ENCODE measurements around the gene SLC2A3.

GRCh38 chr12:7907009-7907408 is 29.0 kb downstream of the SLC2A3 start:
- TF ChIP-seq, protein P1, sequence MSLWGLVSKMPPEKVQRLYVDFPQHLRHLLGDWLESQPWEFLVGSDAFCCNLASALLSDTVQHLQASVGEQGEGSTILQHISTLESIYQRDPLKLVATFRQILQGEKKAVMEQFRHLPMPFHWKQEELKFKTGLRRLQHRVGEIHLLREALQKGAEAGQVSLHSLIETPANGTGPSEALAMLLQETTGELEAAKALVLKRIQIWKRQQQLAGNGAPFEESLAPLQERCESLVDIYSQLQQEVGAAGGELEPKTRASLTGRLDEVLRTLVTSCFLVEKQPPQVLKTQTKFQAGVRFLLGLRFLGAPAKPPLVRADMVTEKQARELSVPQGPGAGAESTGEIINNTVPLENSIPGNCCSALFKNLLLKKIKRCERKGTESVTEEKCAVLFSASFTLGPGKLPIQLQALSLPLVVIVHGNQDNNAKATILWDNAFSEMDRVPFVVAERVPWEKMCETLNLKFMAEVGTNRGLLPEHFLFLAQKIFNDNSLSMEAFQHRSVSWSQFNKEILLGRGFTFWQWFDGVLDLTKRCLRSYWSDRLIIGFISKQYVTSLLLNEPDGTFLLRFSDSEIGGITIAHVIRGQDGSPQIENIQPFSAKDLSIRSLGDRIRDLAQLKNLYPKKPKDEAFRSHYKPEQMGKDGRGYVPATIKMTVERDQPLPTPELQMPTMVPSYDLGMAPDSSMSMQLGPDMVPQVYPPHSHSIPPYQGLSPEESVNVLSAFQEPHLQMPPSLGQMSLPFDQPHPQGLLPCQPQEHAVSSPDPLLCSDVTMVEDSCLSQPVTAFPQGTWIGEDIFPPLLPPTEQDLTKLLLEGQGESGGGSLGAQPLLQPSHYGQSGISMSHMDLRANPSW (CRISPR knock-in tag; conservative IDR thresholded peaks at IDR 0.05; ENCODE audit: low read depth) = no peak
- no peak for TF ChIP-seq PRRX2 (CRISPR knock-in tag; IDR thresholded peaks at IDR 0.05)
- TF ChIP-seq, protein P2, sequence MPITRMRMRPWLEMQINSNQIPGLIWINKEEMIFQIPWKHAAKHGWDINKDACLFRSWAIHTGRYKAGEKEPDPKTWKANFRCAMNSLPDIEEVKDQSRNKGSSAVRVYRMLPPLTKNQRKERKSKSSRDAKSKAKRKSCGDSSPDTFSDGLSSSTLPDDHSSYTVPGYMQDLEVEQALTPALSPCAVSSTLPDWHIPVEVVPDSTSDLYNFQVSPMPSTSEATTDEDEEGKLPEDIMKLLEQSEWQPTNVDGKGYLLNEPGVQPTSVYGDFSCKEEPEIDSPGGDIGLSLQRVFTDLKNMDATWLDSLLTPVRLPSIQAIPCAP (CRISPR knock-in tag; IDR thresholded peaks at IDR 0.05) = no peak
- TF ChIP-seq MAX (CRISPR knock-in tag; IDR thresholded peaks at IDR 0.05) = no peak
- no peak for TF ChIP-seq CTCF (IDR thresholded peaks at IDR 0.05)
- TF ChIP-seq, protein P3, sequence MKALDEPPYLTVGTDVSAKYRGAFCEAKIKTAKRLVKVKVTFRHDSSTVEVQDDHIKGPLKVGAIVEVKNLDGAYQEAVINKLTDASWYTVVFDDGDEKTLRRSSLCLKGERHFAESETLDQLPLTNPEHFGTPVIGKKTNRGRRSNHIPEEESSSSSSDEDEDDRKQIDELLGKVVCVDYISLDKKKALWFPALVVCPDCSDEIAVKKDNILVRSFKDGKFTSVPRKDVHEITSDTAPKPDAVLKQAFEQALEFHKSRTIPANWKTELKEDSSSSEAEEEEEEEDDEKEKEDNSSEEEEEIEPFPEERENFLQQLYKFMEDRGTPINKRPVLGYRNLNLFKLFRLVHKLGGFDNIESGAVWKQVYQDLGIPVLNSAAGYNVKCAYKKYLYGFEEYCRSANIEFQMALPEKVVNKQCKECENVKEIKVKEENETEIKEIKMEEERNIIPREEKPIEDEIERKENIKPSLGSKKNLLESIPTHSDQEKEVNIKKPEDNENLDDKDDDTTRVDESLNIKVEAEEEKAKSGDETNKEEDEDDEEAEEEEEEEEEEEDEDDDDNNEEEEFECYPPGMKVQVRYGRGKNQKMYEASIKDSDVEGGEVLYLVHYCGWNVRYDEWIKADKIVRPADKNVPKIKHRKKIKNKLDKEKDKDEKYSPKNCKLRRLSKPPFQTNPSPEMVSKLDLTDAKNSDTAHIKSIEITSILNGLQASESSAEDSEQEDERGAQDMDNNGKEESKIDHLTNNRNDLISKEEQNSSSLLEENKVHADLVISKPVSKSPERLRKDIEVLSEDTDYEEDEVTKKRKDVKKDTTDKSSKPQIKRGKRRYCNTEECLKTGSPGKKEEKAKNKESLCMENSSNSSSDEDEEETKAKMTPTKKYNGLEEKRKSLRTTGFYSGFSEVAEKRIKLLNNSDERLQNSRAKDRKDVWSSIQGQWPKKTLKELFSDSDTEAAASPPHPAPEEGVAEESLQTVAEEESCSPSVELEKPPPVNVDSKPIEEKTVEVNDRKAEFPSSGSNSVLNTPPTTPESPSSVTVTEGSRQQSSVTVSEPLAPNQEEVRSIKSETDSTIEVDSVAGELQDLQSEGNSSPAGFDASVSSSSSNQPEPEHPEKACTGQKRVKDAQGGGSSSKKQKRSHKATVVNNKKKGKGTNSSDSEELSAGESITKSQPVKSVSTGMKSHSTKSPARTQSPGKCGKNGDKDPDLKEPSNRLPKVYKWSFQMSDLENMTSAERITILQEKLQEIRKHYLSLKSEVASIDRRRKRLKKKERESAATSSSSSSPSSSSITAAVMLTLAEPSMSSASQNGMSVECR (CRISPR knock-in tag; IDR thresholded peaks at IDR 0.05; ENCODE audit: borderline replicate concordance) = no peak
- no peak for TF ChIP-seq FOXJ3 (CRISPR knock-in tag; IDR thresholded peaks at IDR 0.05; ENCODE audit: borderline replicate concordance)
- TF ChIP-seq FOXK1 (CRISPR knock-in tag; IDR thresholded peaks at IDR 0.05) = no peak

All from WTC11 (cell line).